HG03025 (cell line): ENCODE measurements around the gene MYT1.

Experiments
- ATAC-seq: cut with Tn5 transposase; IDR thresholded peaks from one replicate; pipeline ENCODE4 v1.9.1; 2021; ENCODE audit warnings: mild to moderate bottlenecking, moderate library complexity; ENCODE audit not compliant: unreplicated experiment, low FRiP score

MYT1 gene

DNA sequence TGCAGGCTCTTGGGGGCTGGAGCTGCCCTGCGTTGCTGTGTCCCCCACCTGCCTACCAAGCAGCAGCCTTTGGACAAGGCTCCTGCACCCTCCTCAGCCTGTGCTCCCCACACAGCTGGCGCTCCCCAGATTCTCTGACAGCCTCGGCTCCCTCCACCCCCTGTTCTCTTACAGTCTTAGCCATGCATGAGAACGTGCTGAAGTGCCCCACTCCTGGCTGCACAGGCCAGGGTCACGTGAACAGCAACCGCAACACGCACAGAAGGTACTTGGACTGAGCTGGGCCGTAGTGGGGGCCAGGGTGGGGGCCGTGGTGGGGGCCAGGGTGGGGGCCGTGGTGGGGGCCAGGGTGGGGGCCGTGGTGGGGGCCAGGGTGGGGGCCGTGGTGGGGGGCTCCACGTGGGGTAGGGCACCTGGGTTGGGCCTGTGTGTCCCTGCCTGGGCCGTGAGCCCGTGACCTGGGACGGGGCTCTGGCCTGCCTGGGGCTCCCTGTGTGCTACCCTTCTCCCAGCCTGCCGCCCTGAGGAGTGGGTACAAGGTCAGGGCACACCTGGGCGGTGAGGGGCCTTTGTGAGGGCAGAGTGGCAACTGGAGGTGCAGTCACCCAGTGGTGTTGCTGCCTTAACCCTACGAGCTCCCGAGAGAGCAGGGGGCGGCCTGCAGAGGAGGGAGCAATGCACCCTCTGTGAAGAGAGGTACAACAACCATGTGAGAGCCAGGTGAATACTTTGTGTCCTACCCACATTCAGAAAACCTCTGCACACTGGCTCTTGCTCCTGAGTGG lies 47.8 kb downstream of the MYT1 start:
- ATAC-seq = no peak

DNA sequence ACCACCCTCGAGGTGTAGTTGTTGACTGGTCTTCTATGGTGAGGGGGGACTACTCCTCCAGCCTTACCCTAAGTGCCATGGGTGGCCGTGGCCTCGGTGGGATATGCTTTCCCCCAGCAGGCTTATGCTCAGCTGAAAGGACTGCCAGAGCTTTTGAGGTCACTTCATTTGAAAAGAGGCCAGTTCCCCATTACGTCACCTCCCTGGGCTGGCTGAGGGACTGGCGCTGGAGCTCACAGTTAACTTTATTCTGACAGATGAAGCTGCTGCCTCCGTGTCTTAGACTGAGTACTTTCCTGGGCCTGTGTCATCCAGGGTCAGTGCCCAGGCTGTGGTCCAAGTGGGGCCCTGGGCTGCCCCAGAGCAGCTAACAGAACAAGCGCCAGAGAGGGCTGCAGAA lies 48.5 kb downstream of the MYT1 start:
- no peak for ATAC-seq

GRCh38 chr20:64214113-64214512 lies 49.9 kb downstream of the MYT1 start:
- ATAC-seq = no peak

- ATAC-seq = no peak
Measured at GRCh38 chr20:64214952-64215351, 50.7 kb downstream of the MYT1 start.

DNA sequence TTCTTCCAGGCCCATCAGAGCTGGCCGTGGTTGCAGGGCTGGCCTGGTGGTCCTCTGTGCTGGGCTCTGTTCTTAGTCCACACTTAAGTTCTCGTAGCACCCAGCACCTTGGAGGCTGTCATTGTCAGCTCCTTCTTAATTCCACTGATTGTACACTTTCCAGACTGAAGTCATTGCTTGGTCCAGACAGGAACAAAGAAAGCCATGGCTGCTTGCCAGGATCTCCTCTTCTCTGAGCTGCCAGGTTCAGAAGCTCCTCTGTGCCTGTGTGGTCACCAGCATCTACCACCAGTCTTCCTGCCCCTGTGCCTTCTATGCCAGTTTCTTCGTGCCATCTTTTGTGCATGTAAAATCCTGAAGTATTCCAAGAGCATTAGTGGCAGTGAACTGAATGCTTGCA lies 51.8 kb downstream of the MYT1 start:
- ATAC-seq = no peak

DNA sequence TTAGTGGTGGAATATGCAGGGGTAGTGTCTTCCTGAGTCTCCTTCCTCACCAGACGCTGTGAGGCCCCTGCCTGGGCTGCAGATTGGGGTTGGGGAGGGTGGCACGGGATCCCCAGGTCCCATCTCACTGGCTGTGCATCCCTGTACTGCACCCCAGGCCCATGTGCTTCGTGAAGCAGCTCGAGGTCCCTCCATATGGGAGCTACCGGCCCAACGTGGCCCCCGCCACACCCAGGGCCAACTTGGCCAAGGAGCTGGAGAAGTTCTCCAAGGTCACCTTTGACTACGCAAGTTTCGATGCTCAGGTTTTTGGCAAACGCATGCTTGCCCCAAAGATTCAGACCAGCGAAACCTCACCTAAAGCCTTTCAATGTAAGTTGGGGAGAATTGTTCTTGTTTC lies 52.7 kb downstream of the MYT1 start:
- ATAC-seq = no peak

DNA sequence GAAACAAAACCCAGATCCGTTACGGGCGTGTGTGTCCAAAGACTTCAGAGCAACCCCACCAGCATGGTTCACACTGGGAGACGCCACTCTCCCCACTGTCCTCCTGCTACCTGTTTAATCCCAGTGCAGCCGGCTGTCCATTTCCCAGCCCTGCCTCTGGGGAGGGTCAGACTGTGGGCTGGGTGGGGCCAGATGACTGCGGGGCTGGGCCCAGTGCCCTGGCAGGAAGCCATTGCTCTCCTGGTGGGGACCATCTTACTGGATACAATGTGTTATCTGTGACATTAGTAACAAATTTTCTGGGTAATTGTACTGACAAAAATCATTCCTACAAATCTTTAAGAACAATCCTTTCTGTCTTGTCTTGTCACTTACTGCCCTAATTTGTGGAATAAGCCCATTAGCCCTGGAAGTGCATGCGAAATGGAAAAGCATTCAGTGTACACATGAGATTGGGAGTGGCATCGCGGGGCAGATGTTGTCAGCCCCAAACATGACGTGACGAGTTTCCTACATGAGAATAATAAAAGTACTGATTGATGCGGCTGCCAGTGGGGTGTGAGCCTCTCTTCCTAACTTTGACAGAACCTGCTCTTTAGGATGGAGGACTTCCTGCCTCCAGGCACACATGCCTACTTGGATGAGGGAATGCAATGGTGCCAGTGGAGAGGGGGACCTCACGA lies 53.4 kb downstream of the MYT1 start:
- no peak for ATAC-seq

DNA sequence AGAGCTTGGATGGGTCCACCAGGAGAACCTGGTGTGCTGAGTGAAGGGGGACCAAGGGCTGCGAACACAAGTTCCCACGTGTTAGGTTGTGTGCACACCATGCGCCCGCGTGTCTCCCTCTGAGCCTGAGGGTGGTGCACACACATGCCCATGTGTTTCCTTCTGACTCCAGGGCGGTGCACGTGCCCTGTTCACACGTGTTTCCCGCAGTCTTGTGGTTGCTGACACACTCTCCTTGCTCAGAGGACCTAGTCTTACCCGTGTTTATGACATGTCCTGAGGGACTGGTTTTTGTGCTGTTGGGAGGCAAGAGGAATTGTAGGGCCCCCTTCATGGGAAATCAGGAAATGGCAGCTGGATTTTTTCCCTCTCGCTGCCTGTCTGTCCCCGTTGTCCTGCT lies 55.0 kb downstream of the MYT1 start:
- ATAC-seq = no peak

- ATAC-seq = no peak
Measured at GRCh38 chr20:64219730-64220129, 55.5 kb downstream of the MYT1 start.

- ATAC-seq = no peak
Measured at GRCh38 chr20:64220420-64220819, 56.2 kb downstream of the MYT1 start.

GRCh38 chr20:64220891-64221527 lies 56.8 kb downstream of the MYT1 start:
- no peak for ATAC-seq

DNA sequence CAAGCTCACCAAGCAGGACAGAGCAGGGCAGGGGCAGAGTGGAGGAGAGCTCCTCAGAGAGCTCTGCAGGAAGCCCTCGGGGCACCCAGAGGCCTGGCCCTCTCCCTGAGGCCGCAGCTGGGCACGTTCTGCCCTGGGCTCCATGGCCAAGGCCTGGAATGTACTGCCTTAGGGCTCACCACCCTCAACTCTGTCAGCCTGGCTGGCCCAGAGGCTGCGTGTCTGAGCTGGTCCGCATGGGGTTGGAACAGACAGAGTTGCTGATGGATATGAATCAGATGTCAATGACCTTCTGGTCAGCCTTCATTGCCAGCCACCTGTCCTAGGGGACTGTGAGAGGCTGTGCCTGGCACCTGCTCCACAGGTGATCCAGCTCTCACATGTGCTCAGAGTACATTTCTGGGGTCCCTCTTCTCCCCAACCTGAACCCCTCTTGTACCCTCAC lies 58.1 kb downstream of the MYT1 start:
- ATAC-seq = no peak

DNA sequence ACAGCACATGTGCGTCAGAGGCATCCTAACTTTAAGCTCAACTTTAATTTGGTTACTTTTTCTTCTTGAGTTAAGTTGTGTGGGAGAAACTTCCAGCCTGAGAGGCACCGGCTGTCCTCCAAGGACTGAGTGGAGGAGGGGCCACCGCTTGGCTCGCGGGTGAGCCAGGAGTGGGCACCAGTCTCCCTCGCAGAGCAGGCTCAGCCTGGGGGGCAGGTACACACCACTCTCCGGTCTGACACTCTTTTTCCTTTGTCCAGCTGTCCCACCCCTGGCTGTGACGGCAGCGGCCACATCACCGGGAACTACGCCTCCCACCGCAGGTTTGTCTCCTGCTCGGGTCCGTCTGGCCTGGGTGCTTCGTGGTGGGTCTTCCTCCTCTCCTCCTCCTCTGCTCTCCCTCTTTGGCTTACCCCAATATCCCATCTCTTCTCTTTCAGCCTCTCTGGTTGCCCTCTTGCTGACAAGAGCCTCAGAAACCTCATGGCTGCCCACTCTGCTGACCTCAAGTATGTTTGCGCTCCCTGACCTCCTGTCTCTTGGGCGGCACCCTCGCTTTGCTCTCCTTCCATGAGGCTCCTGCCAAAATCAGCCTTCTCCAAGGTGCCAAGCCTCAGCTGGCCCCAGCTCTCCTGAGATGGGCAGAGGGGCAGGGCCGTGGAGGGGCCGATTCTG lies 58.7 kb downstream of the MYT1 start:
- ATAC-seq = no peak

- ATAC-seq = no peak
Measured at GRCh38 chr20:64223526-64224067, 59.3 kb downstream of the MYT1 start.

DNA sequence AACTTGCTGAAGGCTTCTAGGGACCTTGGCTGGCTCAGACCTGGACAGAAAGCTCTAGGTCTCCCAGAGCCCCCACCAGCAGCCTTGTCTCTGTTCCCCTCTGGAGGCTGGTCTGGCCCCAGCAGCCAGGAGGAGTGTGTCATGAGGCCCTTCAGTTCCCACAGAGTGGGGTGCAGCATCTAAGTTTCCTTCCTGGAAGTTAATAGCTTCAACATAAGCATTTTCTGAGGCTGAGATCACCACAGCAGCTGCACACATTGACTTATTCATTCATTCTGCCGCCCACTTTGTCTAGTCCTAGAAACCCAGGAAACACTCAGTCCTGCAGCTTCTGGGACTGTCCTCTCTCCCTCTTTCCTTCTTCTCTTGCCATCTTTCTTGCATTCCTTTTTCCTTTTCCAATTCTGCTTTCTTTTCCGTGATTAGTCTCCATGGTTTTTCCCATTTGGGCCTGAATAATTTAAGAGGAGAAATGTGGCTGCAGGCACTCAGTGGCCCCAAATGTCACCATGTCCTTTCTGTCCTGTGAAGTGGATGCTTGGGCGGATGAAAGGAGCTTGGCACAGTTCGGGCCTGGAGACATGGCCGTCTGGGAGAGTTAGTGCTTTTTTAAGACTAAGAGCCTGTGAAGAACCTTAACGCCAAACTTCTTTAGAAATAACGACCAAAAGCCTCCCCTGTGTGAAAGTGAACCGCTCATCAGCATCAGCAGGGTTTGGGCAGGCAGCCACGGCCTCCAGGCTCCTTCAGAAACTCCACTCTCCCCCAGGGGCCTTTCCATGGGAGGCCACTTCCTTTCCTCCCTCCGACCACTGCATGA lies 60.3 kb downstream of the MYT1 start:
- ATAC-seq = no peak

- ATAC-seq = no peak
Measured at GRCh38 chr20:64225171-64225595, 60.9 kb downstream of the MYT1 start.

- ATAC-seq = no peak
Measured at GRCh38 chr20:64225828-64226598, 61.8 kb downstream of the MYT1 start.

- no peak for ATAC-seq
Measured at GRCh38 chr20:64226686-64227580, 62.7 kb downstream of the MYT1 start.
